GM12801 (cell line): ENCODE data around the gene B3GNT2.

Experiments used
- TF ChIP-seq, protein P1 (sequence below): IDR thresholded peaks from one replicate; pipeline ENCODE4 v1.5.1; 2011; ENCODE audit warnings: control low read depth; ENCODE audit not compliant: insufficient read length; ENCODE audit errors: extremely low read depth

The B3GNT2 gene

DNA sequence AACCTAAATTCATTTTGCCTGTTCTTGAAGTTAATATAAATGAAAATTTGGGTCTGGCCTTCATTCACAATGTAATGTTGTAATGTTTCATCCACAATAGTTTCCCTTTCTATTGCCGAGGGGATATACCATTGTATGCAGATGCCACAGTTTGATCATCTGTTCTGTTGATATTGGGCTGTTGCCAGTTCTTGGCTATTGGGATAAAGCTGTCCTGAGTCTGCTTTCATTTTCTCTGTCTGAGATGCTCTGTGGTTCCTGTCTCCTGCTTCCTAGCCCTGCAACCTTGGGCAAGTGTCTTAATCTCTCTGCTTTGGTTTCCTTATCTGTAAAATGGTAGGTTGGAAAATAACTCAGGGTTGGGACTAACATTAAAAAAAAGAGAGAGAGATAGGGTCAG, 25.2 kb downstream of the B3GNT2 start:
- TF ChIP-seq, protein P1, sequence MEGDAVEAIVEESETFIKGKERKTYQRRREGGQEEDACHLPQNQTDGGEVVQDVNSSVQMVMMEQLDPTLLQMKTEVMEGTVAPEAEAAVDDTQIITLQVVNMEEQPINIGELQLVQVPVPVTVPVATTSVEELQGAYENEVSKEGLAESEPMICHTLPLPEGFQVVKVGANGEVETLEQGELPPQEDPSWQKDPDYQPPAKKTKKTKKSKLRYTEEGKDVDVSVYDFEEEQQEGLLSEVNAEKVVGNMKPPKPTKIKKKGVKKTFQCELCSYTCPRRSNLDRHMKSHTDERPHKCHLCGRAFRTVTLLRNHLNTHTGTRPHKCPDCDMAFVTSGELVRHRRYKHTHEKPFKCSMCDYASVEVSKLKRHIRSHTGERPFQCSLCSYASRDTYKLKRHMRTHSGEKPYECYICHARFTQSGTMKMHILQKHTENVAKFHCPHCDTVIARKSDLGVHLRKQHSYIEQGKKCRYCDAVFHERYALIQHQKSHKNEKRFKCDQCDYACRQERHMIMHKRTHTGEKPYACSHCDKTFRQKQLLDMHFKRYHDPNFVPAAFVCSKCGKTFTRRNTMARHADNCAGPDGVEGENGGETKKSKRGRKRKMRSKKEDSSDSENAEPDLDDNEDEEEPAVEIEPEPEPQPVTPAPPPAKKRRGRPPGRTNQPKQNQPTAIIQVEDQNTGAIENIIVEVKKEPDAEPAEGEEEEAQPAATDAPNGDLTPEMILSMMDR, result no peak

DNA sequence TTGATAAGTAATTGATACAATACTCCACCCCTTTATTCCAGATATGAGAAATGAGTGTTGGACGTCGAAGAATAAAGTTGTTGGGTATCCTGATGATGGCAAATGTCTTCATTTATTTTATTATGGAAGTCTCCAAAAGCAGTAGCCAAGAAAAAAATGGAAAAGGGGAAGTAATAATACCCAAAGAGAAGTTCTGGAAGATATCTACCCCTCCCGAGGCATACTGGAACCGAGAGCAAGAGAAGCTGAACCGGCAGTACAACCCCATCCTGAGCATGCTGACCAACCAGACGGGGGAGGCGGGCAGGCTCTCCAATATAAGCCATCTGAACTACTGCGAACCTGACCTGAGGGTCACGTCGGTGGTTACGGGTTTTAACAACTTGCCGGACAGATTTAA, 26.3 kb downstream of the B3GNT2 start:
- TF ChIP-seq, protein P1, result no peak

DNA sequence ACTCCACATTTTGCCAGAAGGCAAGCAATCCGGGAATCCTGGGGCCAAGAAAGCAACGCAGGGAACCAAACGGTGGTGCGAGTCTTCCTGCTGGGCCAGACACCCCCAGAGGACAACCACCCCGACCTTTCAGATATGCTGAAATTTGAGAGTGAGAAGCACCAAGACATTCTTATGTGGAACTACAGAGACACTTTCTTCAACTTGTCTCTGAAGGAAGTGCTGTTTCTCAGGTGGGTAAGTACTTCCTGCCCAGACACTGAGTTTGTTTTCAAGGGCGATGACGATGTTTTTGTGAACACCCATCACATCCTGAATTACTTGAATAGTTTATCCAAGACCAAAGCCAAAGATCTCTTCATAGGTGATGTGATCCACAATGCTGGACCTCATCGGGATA, 26.8 kb downstream of the B3GNT2 start:
- TF ChIP-seq, protein P1, result no peak

DNA sequence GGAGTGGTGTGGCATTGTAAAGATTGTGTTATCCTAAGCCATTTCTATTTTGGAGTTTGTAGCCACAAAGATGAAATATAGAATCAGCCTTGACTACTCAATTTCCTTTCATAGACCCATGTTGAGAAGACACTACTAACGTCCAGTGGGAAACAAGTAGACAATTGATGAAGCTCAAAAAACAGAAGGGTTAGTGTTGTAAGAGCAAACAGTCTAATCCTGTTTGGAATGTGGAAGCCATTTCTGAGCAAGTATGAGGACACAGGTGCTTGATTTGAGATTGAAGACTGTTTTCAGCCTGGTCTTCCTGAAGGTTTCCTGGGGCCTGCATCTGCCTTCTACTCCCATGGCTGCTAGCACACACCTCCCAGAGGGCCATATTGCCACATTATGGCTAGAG, 29.1 kb downstream of the B3GNT2 start:
- TF ChIP-seq, protein P1, result no peak

DNA sequence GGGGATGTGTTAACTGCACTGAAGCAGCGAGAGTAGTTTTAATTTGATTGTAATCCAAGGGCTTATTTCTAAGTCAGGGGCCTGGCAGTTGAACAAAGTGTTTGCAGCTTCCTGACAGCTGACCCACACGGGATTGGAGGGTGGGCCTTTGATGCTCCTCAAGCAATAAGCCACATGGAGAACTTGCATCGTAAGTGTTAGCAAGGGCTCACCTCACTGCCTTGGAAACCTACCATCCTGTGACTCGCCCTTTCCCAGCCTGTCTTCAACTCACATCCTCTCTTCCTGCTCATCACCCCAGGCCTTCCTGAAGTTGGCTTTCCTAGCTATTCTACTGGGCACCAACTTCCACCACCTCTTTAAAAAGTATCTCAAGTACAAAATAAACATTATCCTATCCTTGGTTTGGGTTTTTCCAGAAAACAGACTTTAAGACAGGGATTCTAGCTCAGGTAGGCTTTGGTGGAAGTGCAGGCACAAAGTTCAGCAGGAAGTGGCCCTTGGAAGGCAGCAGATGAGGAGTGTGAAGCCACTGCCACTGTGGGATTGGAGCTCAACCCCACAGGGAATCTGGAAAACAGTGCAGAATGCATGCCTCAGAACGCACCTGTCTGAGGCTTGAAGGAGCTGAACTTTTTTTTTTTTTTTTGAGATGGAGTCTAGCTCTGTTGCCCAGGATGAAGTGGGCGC, 31.6 kb downstream of the B3GNT2 start:
- TF ChIP-seq, protein P1, result no peak

DNA sequence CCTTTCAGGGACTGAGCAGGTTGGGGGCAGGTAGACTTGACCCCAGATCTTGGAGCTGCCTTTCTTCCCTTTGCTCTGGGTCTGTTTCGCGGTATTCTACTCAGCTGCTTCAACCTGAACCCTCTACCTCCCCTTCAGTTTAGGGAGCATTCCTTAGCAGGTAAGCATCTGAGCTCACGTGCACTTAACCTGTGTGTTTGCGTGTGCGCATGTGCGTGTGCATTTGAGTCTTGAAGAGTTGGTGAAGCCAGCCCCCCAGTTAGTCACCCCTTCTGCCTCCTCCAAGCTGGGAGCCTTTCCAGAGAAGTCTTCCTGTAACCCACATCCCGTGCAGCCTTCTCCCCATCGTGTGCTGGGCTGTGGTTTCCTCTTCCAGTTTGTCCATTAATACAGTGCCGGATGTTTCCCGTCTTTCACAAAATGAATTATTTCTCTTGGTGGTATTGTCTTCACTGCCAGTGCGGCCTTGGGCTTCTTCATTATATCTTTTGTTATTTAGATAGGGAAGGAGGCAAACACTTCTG, 33.2 kb downstream of the B3GNT2 start:
- TF ChIP-seq, protein P1, result no peak

DNA sequence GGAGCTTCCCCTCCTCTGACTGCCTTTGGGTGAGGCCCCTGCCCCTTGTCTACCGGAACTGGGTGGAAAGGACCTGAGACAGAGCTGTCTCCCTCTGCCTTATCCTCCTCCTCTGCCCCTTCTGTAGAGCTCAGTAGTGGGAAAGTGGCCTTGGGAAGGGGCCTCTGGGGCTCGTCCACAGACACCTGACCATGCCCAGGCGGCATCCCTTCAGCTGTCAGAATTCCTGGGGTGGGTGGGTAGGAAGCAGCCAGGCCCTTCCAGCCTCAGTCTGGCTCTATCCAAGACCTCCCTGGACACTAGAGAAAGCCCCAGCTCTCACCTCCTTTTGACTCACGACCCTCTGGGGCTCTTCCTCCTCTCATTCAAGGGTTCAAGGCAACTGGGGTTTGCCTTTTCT, 35.6 kb downstream of the B3GNT2 start:
- TF ChIP-seq, protein P1, result no peak
